ENCODE results near the gene MMP14. TPM values are rescaled to one million over a fixed set of nuclear protein-coding genes. Genes with fewer than 3 reads are reported as not detected.

Gene MMP14
- total and polyA plus RNA-seq, 2 of the 8 experiments (the other 6 are each of a cell fraction or from before 2014, with no cell fraction given): 58.2 to 86.8 TPM

DNA sequence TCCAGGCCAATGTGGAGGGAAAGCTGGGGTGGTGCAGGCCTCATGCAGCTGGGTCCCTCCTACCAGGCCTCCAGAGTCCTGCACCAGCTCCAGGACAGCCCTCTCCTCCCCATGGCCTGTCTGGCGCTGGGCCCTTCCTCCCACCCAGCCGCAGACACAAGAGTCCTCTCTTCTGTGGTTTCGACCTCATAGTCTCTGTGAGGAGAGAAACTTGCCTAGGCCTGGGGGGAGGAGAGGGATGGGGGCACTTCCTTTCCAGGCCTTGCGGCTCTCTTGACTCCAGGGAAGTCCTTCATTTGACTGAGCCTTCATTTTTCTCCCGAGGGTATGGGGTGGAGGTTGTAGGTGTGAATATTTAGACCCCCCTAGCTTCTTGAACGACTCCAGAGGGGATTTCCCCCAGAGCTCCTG, 2.3 kb downstream of the MMP14 start:
- Histone ChIP-seq H3K14ac (ENCODE audit: insufficient read length) (no peak overlapping the region), H3K23me2 (ENCODE audit: low read depth, low read length) (peaks cover 14% of the 10 kb centered on the region; the same call in 1 of the 2 replicates), H4K20me1 (replicated peaks in 1 of 2; ENCODE audit: control insufficient read depth in 1 of 2, insufficient read depth in 2 of 2, low read length in 2 of 2) (no peaks in the 10 kb centered on the region), H2AFZ (ENCODE audit: low read length) (no peak overlapping the region), H3K36me3 (ENCODE audit: control insufficient read depth in 2 of 4, insufficient read depth in 4 of 4, low read length in 3 of 4) (peaks cover 8 to 36% (median 26%) of the 10 kb centered on the region in 4 experiments; a peak in 7 of 8 replicates), H3K4me2 (ENCODE audit: insufficient read depth in 1 of 2, low read depth in 2 of 2, low read length in 2 of 2) (peak overlapping the region; percentile 73 to 98), H2BK12ac (ENCODE audit: low read depth, low read length) (peak overlapping the region; percentile 77; the same call in 1 of the 2 replicates), H2BK5ac (ENCODE audit: low read depth, low read length) (peak overlapping the region; percentile 60; the same call in 1 of the 2 replicates), H3K27ac (ENCODE audit: low read depth, low read length) (no peak overlapping the region), H3K56ac (replicated peaks; ENCODE audit: insufficient read length, low read depth, low read length) (no peak overlapping the region), H3K79me2 (ENCODE audit: control insufficient read depth in 1 of 2, insufficient read depth in 2 of 2, low read length in 2 of 2) (peaks cover 0 to 25% of the 10 kb centered on the region in 2 experiments; a peak in 1 of 4 replicates), H3K4me3 (ENCODE audit: extremely low read depth in 1 of 4, insufficient read depth in 2 of 4, low read depth in 3 of 4, low read length in 4 of 4) (peak overlapping the region in 2 of 4 experiments; percentile 94 to 99; a peak in 5 of 8 replicates), H3K9me3 (ENCODE audit: insufficient read depth in 2 of 2, low read depth in 1 of 2, low read length in 1 of 2) (no peaks in the 10 kb centered on the region), H2BK20ac (ENCODE audit: low read length) (peak overlapping the region; percentile 72; the same call in 1 of the 2 replicates), H4K91ac (replicated peaks; ENCODE audit: insufficient read length, low read length) (peak overlapping the region; percentile 57), H3K9ac (replicated peaks in 1 of 4; ENCODE audit: extremely low read depth in 1 of 4, low read depth in 3 of 4, low read length in 3 of 4) (no peak overlapping the region), H3K79me1 (ENCODE audit: low read depth, low read length) (peaks cover 8% of the 10 kb centered on the region), H2BK120ac (replicated peaks; ENCODE audit: low read depth, low read length) (no peak overlapping the region), H3K18ac (ENCODE audit: extremely low read depth, low read length) (peak overlapping the region; percentile 87), H3K23ac (ENCODE audit: insufficient read length) (no peak overlapping the region), H4K5ac (ENCODE audit: insufficient read length, low read depth, low read length) (no peak overlapping the region), H2BK15ac (ENCODE audit: low read length) (peak overlapping the region; percentile 53), H3K4ac (replicated peaks; ENCODE audit: insufficient read length, low read depth, low read length) (peak overlapping the region; percentile 55), H4K8ac (ENCODE audit: extremely low read depth, insufficient read depth, low read length) (no peak overlapping the region; the same call in 1 of the 2 replicates), H3K27me3 (replicated peaks in 1 of 4; ENCODE audit: control insufficient read depth in 3 of 4, extremely low read depth in 1 of 4, insufficient read depth in 3 of 4, low read length in 3 of 4) (no peaks in the 10 kb centered on the region), H2AK5ac (ENCODE audit: low read depth, low read length) (peak overlapping the region; percentile 82; the same call in 1 of the 2 replicates), H3K4me1 (replicated peaks in 1 of 4; ENCODE audit: control insufficient read depth in 3 of 4, insufficient read depth in 4 of 4, low read length in 3 of 4) (peaks cover 8 to 17% (median 14%) of the 10 kb centered on the region in 4 experiments)
- DNase-seq (ENCODE audit: low read depth in 1 of 2, low spot score in 2 of 2): no peak
- ChIA-PET CTCF (ENCODE audit: partially characterized antibody) (interaction anchor here (1.1 to 56.0 kb wide), 7 partner anchors 19 to 282 kb away, joined by 3 to 1562 read pairs (median 12); partner anchors contain the start of genes LRP10, MMP14, MRPL52 and REM2), POLR2A (ENCODE audit: partially characterized antibody) (interaction anchor here (1.1 to 16.3 kb wide), 13 partner anchors 10 to 91 kb away, joined by 3 to 203 read pairs (median 5); partner anchors contain the start of genes LRP10, MRPL52, OXA1L and PRMT5)
- FAIRE-seq: no peak
- no peak for TF ChIP-seq YY1 (IDR thresholded peaks at IDR 0.05; ENCODE audit: low read depth, low read length)
- TF ChIP-seq CTBP2 (IDR thresholded peaks at IDR 0.05; ENCODE audit: borderline replicate concordance, insufficient read depth, insufficient read length, low read length): no peak
- WGBS, 2 experiments (ENCODE audit: extremely low coverage in 1 of 2, insufficient coverage in 1 of 2, insufficient read length in 1 of 2, insufficient replicate concordance in 2 of 2, low coverage in 1 of 2, low lambda C conversion rate in 2 of 2, missing lambda C conversion rate in 1 of 2): 83% methylated on average over 5 of the region's 6 CpGs; no CpG with 5 or more reads in 1 of the 2 experiments

Measured in H1 (cell line).